IMR-90 (cell line): ENCODE measurements around the gene ZBTB46. TPM values are rescaled to one million over a fixed set of nuclear protein-coding genes. Genes with fewer than 3 reads are reported as not detected.

Experiments used
- ATAC-seq: fragments of 200-7000 bp; cut with Tn5 transposase; 2 replicates; pipeline ENCODE4 v1.9.1; 2020; ENCODE audit warnings: low read depth, mild to moderate bottlenecking, moderate library complexity
- BruUV-seq: library from RNA; stranded (reverse); fragments of 400-500 nt; replicated peaks from 2 replicates; lab custom pipeline; 2021; lab: Mats Ljungman, UMichigan
- CTCF ChIA-PET: fragments of 300-600 bp; formaldehyde crosslinking; extraction: SDS; loops from one replicate; lab custom pipeline; 2021; ENCODE audit warnings: antibody characterized with exemption; lab: Yijun Ruan, JAX
- POLR2A ChIA-PET: fragments of 300-600 bp; sonication (Branson Sonifier 250); formaldehyde crosslinking; loops from one replicate; lab custom pipeline; 2022; ENCODE audit warnings: antibody characterized with exemption; ENCODE audit not compliant: unreplicated experiment; lab: Charles Lee
- DNase-seq: peaks from one replicate; pipeline ENCODE4 v3.0.0; 2013
- H2AFZ ChIP-seq: replicated peaks from 2 replicates; pipeline ENCODE3; 2013; ENCODE audit warnings: low read length, mild to moderate bottlenecking; ENCODE audit not compliant: poor library complexity
- H2AK5ac ChIP-seq: 2 replicates; pipeline ENCODE4 v1.6.1; 2013; ENCODE audit warnings: low read depth, low read length, inconsistent platforms
- H2AK9ac ChIP-seq: replicated peaks from 2 replicates; pipeline ENCODE3; 2013; ENCODE audit warnings: mild to moderate bottlenecking, low read depth, low read length, moderate library complexity; ENCODE audit not compliant: poor library complexity
- H2BK120ac ChIP-seq: 2 replicates; pipeline ENCODE4 v1.6.1; 2013; ENCODE audit warnings: low read depth, low read length, inconsistent platforms
- H2BK15ac ChIP-seq: 3 replicates; pipeline ENCODE4 v1.6.1; 2013; ENCODE audit warnings: low read depth, low read length, inconsistent platforms
- H2BK20ac ChIP-seq: 2 replicates; pipeline ENCODE4 v1.6.1; 2013; ENCODE audit warnings: low read depth, mild to moderate bottlenecking, inconsistent platforms, low read length, moderate library complexity
- H2BK5ac ChIP-seq: 2 replicates; pipeline ENCODE4 v1.6.1; 2013; ENCODE audit warnings: mild to moderate bottlenecking, low read depth, low read length, inconsistent platforms; ENCODE audit not compliant: poor library complexity, severe bottlenecking
- H3K14ac ChIP-seq: replicated peaks from 2 replicates; pipeline ENCODE4 v1.6.1; 2013; ENCODE audit warnings: low read depth, low read length, inconsistent platforms
- H3K18ac ChIP-seq: 2 replicates; pipeline ENCODE4 v1.6.1; 2013; ENCODE audit warnings: low read depth, low read length, control low read depth
- H3K23ac ChIP-seq: 2 replicates; pipeline ENCODE4 v1.6.1; 2013; ENCODE audit warnings: low read depth, low read length, inconsistent platforms
- H3K27ac ChIP-seq: 2 replicates; pipeline ENCODE4 v1.5.1; 2013; ENCODE audit warnings: mild to moderate bottlenecking, control low read depth, low read length; ENCODE audit not compliant: insufficient read depth
- H3K27me3 ChIP-seq: 2 replicates; pipeline ENCODE4 v1.6.1; 2013; ENCODE audit warnings: low read length; ENCODE audit not compliant: control insufficient read depth, insufficient read depth
- H3K36me3 ChIP-seq: 2 replicates; pipeline ENCODE4 v1.6.1; 2013; ENCODE audit warnings: low read length, mixed read lengths; ENCODE audit not compliant: control insufficient read depth, insufficient read depth
- H3K4ac ChIP-seq: 2 replicates; pipeline ENCODE4 v1.6.1; 2013; ENCODE audit warnings: low read depth, low read length, inconsistent platforms
- H3K4me1 ChIP-seq: 2 replicates; pipeline ENCODE4 v1.6.1; 2013; ENCODE audit warnings: low read length, mixed read lengths; ENCODE audit not compliant: control insufficient read depth, insufficient read depth
- H3K4me2 ChIP-seq: 2 replicates; pipeline ENCODE4 v1.6.1; 2013; ENCODE audit warnings: low read depth, mild to moderate bottlenecking, control low read depth, low read length, moderate library complexity
- H3K4me3 ChIP-seq: 2 replicates; pipeline ENCODE4 v1.5.1; 2013; ENCODE audit warnings: low read depth, mild to moderate bottlenecking, control low read depth, low read length, moderate library complexity; ENCODE audit not compliant: insufficient read depth
- H3K56ac ChIP-seq: 2 replicates; pipeline ENCODE4 v1.6.1; 2013; ENCODE audit warnings: low read length, inconsistent platforms; ENCODE audit not compliant: insufficient read depth; ENCODE audit errors: extremely low read depth
- H3K79me1 ChIP-seq, 2 experiments: 2 replicates each; pipeline ENCODE4 v1.6.1; 2013; ENCODE audit warnings: low read length in 2 of 2, inconsistent platforms in 1 of 2, low read depth in 1 of 2
- H3K9ac ChIP-seq: 2 replicates; pipeline ENCODE4 v1.6.1; 2013; ENCODE audit warnings: low read depth, low read length, control low read depth
- H3K9me1 ChIP-seq: 2 replicates; pipeline ENCODE4 v1.6.1; 2013; ENCODE audit warnings: low read length, inconsistent platforms; ENCODE audit not compliant: insufficient read depth
- H3K9me3 ChIP-seq: 2 replicates; pipeline ENCODE4 v1.6.1; 2013; ENCODE audit warnings: low read length; ENCODE audit not compliant: control insufficient read depth, insufficient read depth
- H4K20me1 ChIP-seq: 2 replicates; pipeline ENCODE4 v1.6.1; 2013; ENCODE audit warnings: low read length, inconsistent platforms; ENCODE audit not compliant: insufficient read depth
- H4K5ac ChIP-seq: 2 replicates; pipeline ENCODE4 v1.6.1; 2013; ENCODE audit warnings: mild to moderate bottlenecking, low read depth, low read length, control low read depth
- H4K8ac ChIP-seq, 2 experiments: 2 replicates each; pipeline ENCODE4 v1.6.1; 2013; ENCODE audit warnings: low read depth in 2 of 2, low read length in 2 of 2, control low read depth in 1 of 2, inconsistent platforms in 1 of 2
- H4K91ac ChIP-seq: 2 replicates; pipeline ENCODE4 v1.6.1; 2013; ENCODE audit warnings: low read depth, low read length, inconsistent platforms; ENCODE audit not compliant: insufficient read depth
- BHLHE40 ChIP-seq: fragments of 150-350 bp; IDR thresholded peaks from 2 replicates; pipeline ENCODE4 v1.6.1; 2016; ENCODE audit warnings: mild to moderate bottlenecking, low read depth, low read length
- CEBPB ChIP-seq: IDR thresholded peaks from 2 replicates; pipeline ENCODE4 v1.6.1; 2012; ENCODE audit warnings: low read depth, low read length, improper control_type of control experiment
- CHD1 ChIP-seq: IDR thresholded peaks from 2 replicates; pipeline ENCODE4 v1.6.1; 2012; ENCODE audit warnings: low read depth, low read length, improper control_type of control experiment
- FOS ChIP-seq: fragments of 150-350 bp; IDR thresholded peaks from 2 replicates; pipeline ENCODE4 v1.6.1; 2016; ENCODE audit warnings: low read depth, low read length
- MAFK ChIP-seq: IDR thresholded peaks from 2 replicates; pipeline ENCODE4 v1.6.1; 2012; ENCODE audit warnings: low read depth, low read length, improper control_type of control experiment
- MAZ ChIP-seq: IDR thresholded peaks from 2 replicates; pipeline ENCODE4 v1.6.1; 2012; ENCODE audit warnings: low read depth, mild to moderate bottlenecking, low read length, improper control_type of control experiment, moderate library complexity, borderline replicate concordance
- MXI1 ChIP-seq: IDR thresholded peaks from 2 replicates; pipeline ENCODE4 v1.6.1; 2012; ENCODE audit warnings: low read depth, mild to moderate bottlenecking, low read length, moderate library complexity, borderline replicate concordance
- NFE2L2 ChIP-seq: fragments of 150-350 bp; IDR thresholded peaks from 2 replicates; pipeline ENCODE4 v1.6.1; 2016; ENCODE audit warnings: low read depth, mild to moderate bottlenecking, low read length
- POLR2A ChIP-seq: IDR thresholded peaks from 2 replicates; pipeline ENCODE4 v1.6.1; 2012; ENCODE audit warnings: mild to moderate bottlenecking, low read depth, low read length
- RAD21 ChIP-seq: IDR thresholded peaks from 2 replicates; pipeline ENCODE4 v1.6.1; 2012; ENCODE audit warnings: low read length, improper control_type of control experiment
- RCOR1 ChIP-seq: IDR thresholded peaks from 2 replicates; pipeline ENCODE4 v1.6.1; 2012; ENCODE audit warnings: mild to moderate bottlenecking, low read length, improper control_type of control experiment; ENCODE audit not compliant: insufficient replicate concordance
- RFX5 ChIP-seq: IDR thresholded peaks from 2 replicates; pipeline ENCODE4 v1.8.0; 2012; ENCODE audit warnings: low read depth, mild to moderate bottlenecking, low read length, moderate library complexity
- SMC3 ChIP-seq: fragments of 150-350 bp; IDR thresholded peaks from 2 replicates; pipeline ENCODE4 v1.6.1; 2016; ENCODE audit warnings: low read depth, mild to moderate bottlenecking, antibody characterized with exemption, low read length, moderate library complexity
- WGBS, 2 experiments: methylation state at CpG; one replicate each; pipeline versions ENCODE4 v1.1.5 to v1.1.7; 2013; ENCODE audit warnings: missing lambda C conversion rate in 2 of 2; ENCODE audit not compliant: insufficient read length in 1 of 2; ENCODE audit errors: extremely low coverage in 2 of 2; 5-methylcytosine and 5-hydroxymethylcytosine counted together
- dilution Hi-C: fragments of 300-500 bp; cut with HindIII; formaldehyde crosslinking; loops from one replicate; pipeline ENCODE4 v1.14.3; 2018; ENCODE audit warnings: low sequenced_read_pairs; ENCODE audit not compliant: unreplicated experiment
- in situ Hi-C: fragments of 300-500 bp; cut with MboI; formaldehyde crosslinking; loops from 3 replicates; pipeline ENCODE4 v1.14.3; 2019; ENCODE audit warnings: low sequenced_read_pairs, inconsistent platforms, mixed read lengths
- intact Hi-C: fragments of 100-400 bp; cut with micrococcal nuclease; formaldehyde crosslinking; loops from 2 replicates; pipeline ENCODE4 v1.10.0; 2022
- polyA plus RNA-seq, 3 experiments: library from polyadenylated mRNA; depleted of rRNA; stranded (reverse); fragments of >200 nt; gene quantifications; 2 replicates each; pipeline ENCODE4 v1.2.3, GENCODE V29; 2012; ENCODE audit warnings: low replicate concordance in 1 of 3
- total RNA-seq: library from RNA; depleted of rRNA; stranded (reverse); fragments of >200 nt; gene quantifications from 2 replicates; pipeline ENCODE4 v1.2.3, GENCODE V29; 2012
- TF ChIP-seq, protein P1 (sequence below): conservative IDR thresholded peaks from 2 replicates; pipeline ENCODE4 v1.5.1; 2012; ENCODE audit warnings: mild to moderate bottlenecking, low read depth, low read length, improper control_type of control experiment
- TF ChIP-seq, protein P2 (sequence below): fragments of 150-350 bp; IDR thresholded peaks from 2 replicates; pipeline ENCODE4 v1.6.1; 2016; ENCODE audit warnings: low read depth, mild to moderate bottlenecking, low read length, moderate library complexity, borderline replicate concordance
- TF ChIP-seq, protein P3 (sequence below): fragments of 150-350 bp; IDR thresholded peaks from 2 replicates; pipeline ENCODE4 v1.6.1; 2017; ENCODE audit warnings: mild to moderate bottlenecking, antibody characterized with exemption, low read length, low read depth

The ZBTB46 gene
- total and polyA plus RNA-seq, 2 of the 4 experiments (the other 2 are of a cell fraction): 4.2 to 14.9 TPM

DNA sequence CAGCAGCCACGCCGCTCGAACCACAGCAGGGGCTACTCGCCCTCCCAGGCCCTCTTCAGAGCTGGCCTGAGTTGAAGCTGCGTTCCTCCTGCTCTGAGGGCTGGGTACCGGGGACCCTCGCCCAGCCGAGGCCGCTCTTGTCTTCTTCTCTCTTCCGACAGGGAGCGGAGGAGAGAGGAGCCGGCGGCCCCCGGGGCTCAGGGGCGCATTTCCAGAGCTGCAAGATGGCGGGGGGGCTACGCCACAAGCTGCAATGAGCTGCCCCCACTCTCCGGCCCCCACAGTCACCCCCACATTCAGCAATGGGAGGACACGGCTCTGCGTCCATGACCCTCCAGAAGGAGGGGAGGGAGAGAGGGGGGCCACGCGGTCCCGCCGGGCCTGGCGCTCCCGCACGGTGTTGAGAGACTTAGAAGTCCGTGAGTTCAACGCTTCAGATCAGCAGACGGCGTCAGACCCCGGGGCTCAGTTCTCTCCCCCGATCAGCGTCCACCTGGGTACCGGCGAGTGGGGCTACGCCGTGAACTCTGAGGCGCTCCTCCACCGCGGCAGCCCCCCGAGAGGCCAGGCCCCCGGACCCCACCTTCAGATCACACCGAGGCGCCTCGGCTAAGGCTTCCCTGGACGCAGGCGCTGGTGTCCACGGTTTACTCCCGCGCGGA, 59.9 kb downstream of the ZBTB46 start:
- H2BK5ac ChIP-seq: no peak overlapping the region
- no peak overlapping the region for H2BK20ac ChIP-seq
- dilution Hi-C loops (no loop called here), in situ Hi-C loops (no loop called here), intact Hi-C loops (no loop called here)
- WGBS, 2 experiments: 94% methylated on average over 36 of the region's 52 CpGs; no CpG with 5 or more reads in 1 of the 2 experiments
- H3K36me3 ChIP-seq: peaks cover 25% of the 10 kb centered on the region; the same call in 1 of the 2 replicates
- H3K14ac ChIP-seq: no peak overlapping the region
- H2BK15ac ChIP-seq: no peak overlapping the region
- no peak overlapping the region for H3K56ac ChIP-seq
- H4K8ac ChIP-seq: no peak overlapping the region
- POLR2A ChIA-PET: no interaction called here
- no peak overlapping the region for H3K4me3 ChIP-seq
- H3K23ac ChIP-seq: no peak overlapping the region
- H2AK9ac ChIP-seq: no peak overlapping the region
- H3K27me3 ChIP-seq: no peaks in the 10 kb centered on the region
- TF ChIP-seq, protein P1, sequence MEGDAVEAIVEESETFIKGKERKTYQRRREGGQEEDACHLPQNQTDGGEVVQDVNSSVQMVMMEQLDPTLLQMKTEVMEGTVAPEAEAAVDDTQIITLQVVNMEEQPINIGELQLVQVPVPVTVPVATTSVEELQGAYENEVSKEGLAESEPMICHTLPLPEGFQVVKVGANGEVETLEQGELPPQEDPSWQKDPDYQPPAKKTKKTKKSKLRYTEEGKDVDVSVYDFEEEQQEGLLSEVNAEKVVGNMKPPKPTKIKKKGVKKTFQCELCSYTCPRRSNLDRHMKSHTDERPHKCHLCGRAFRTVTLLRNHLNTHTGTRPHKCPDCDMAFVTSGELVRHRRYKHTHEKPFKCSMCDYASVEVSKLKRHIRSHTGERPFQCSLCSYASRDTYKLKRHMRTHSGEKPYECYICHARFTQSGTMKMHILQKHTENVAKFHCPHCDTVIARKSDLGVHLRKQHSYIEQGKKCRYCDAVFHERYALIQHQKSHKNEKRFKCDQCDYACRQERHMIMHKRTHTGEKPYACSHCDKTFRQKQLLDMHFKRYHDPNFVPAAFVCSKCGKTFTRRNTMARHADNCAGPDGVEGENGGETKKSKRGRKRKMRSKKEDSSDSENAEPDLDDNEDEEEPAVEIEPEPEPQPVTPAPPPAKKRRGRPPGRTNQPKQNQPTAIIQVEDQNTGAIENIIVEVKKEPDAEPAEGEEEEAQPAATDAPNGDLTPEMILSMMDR: no peak
- TF ChIP-seq FOS (no peak), RCOR1 (no peak), BHLHE40 (no peak), RFX5 (no peak), POLR2A (no peak), NFE2L2 (no peak), MXI1 (no peak), MAZ (no peak), SMC3 (no peak), RAD21 (no peak), CHD1 (no peak), MAFK (no peak), CEBPB (no peak)
- TF ChIP-seq, protein P2, sequence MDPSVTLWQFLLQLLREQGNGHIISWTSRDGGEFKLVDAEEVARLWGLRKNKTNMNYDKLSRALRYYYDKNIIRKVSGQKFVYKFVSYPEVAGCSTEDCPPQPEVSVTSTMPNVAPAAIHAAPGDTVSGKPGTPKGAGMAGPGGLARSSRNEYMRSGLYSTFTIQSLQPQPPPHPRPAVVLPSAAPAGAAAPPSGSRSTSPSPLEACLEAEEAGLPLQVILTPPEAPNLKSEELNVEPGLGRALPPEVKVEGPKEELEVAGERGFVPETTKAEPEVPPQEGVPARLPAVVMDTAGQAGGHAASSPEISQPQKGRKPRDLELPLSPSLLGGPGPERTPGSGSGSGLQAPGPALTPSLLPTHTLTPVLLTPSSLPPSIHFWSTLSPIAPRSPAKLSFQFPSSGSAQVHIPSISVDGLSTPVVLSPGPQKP: no peak
- TF ChIP-seq, protein P3, sequence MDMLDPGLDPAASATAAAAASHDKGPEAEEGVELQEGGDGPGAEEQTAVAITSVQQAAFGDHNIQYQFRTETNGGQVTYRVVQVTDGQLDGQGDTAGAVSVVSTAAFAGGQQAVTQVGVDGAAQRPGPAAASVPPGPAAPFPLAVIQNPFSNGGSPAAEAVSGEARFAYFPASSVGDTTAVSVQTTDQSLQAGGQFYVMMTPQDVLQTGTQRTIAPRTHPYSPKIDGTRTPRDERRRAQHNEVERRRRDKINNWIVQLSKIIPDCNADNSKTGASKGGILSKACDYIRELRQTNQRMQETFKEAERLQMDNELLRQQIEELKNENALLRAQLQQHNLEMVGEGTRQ: no peak
- no peak overlapping the region for H3K9ac ChIP-seq
- peaks cover 8% of the 10 kb centered on the region for H3K4me1 ChIP-seq
- peaks cover 9% of the 10 kb centered on the region for H4K20me1 ChIP-seq
- no peak for ATAC-seq
- no peaks in the 10 kb centered on the region for H3K9me3 ChIP-seq
- H3K4ac ChIP-seq: no peak overlapping the region
- CTCF ChIA-PET: no interaction called here
- no peak overlapping the region for H3K27ac ChIP-seq
- no peak overlapping the region for H2AK5ac ChIP-seq
- H3K18ac ChIP-seq: no peak overlapping the region
- no peak overlapping the region for H2BK120ac ChIP-seq
- DNase-seq: no peak
- no TSS peak for BruUV-seq
- H4K5ac ChIP-seq: no peak overlapping the region
- peaks cover 12 to 51% of the 10 kb centered on the region in 2 experiments; a peak in 3 of 4 replicates for H3K79me1 ChIP-seq
- H3K4me2 ChIP-seq: no peak overlapping the region
- no peak overlapping the region for H4K91ac ChIP-seq
- H3K9me1 ChIP-seq: no peaks in the 10 kb centered on the region; the same call in 1 of the 2 replicates
- no peak overlapping the region for H2AFZ ChIP-seq
